ENCODE data around the gene MYO15B.

MYO15B gene

GRCh38 chr17:75587675-75588595 is at the start of gene MYO15B:
MYO15B (plus strand) TSS chr17:75587800; CDS start chr17:75588058, 258 bp downstream.
- TF ChIP-seq CTCF (conservative IDR thresholded peaks at IDR 0.05; ENCODE audit: control insufficient read depth, insufficient read depth, low read depth, low read length): peak; percentile 4
- DNase-seq (ENCODE audit: low read depth): no peak
- no peak within 1 kb of the TSS for H3K4me3 ChIP-seq (ENCODE audit: control insufficient read depth, low read depth, low read length)

GRCh38 chr17:75539967-75540729 is 47.5 kb upstream of the MYO15B start:
- no peak for DNase-seq (ENCODE audit: low read depth)
- no peak overlapping the region for H3K4me3 ChIP-seq (ENCODE audit: control insufficient read depth, low read depth, low read length)
- TF ChIP-seq CTCF (conservative IDR thresholded peaks at IDR 0.05; ENCODE audit: control insufficient read depth, insufficient read depth, low read depth, low read length): no peak

- TF ChIP-seq CTCF (conservative IDR thresholded peaks at IDR 0.05; ENCODE audit: control insufficient read depth, insufficient read depth, low read depth, low read length): no peak
- no peak for DNase-seq (ENCODE audit: low read depth)
- H3K4me3 ChIP-seq (ENCODE audit: control insufficient read depth, low read depth, low read length): no peak overlapping the region
Observed at GRCh38 chr17:75540923-75541503, 46.6 kb upstream of the MYO15B start.

GRCh38 chr17:75542229-75542628 is 45.4 kb upstream of the MYO15B start:
- no peak overlapping the region for H3K4me3 ChIP-seq (ENCODE audit: control insufficient read depth, low read depth, low read length)
- no peak for TF ChIP-seq CTCF (conservative IDR thresholded peaks at IDR 0.05; ENCODE audit: control insufficient read depth, insufficient read depth, low read depth, low read length)
- no peak for DNase-seq (ENCODE audit: low read depth)

GRCh38 chr17:75542728-75543336 is 44.8 kb upstream of the MYO15B start:
- no peak for TF ChIP-seq CTCF (conservative IDR thresholded peaks at IDR 0.05; ENCODE audit: control insufficient read depth, insufficient read depth, low read depth, low read length)
- no peak for DNase-seq (ENCODE audit: low read depth)

GRCh38 chr17:75544250-75544649 is 43.4 kb upstream of the MYO15B start:
- DNase-seq (ENCODE audit: low read depth): no peak
- TF ChIP-seq CTCF (conservative IDR thresholded peaks at IDR 0.05; ENCODE audit: control insufficient read depth, insufficient read depth, low read depth, low read length): no peak
- H3K4me3 ChIP-seq (ENCODE audit: control insufficient read depth, low read depth, low read length): no peak overlapping the region

More at GRCh38 chr17:75542728-75543336, 44.8 kb upstream of the MYO15B start:
- no peak overlapping the region for H3K4me3 ChIP-seq (ENCODE audit: control insufficient read depth, low read depth, low read length)

Measured in fibroblast of mammary gland (primary cell).